A673 (cell line): Measurements from ENCODE around the gene CCER1. TPM values are rescaled to one million over a fixed set of nuclear protein-coding genes. Genes with fewer than 3 reads are reported as not detected.

Source experiments
- BruUV-seq: library from RNA; stranded (reverse); fragments of 400-500 nt; replicated peaks from 2 replicates; lab custom pipeline; 2021; lab: Mats Ljungman, UMichigan
- CTCF ChIA-PET: fragments of 300-600 bp; sonication (Branson Sonifier 250); formaldehyde crosslinking; loops from one replicate; lab custom pipeline; 2022; ENCODE audit warnings: antibody characterized with exemption; lab: Charles Lee
- POLR2A ChIA-PET: fragments of 300-600 bp; sonication (Branson Sonifier 250); formaldehyde crosslinking; loops from one replicate; lab custom pipeline; 2022; ENCODE audit warnings: antibody characterized with exemption; ENCODE audit not compliant: low non-redundant PET; lab: Charles Lee
- DNase-seq: peaks from one replicate; pipeline ENCODE4 v3.0.0-alpha.2; 2015; ENCODE audit warnings: low spot score
- H3K27ac ChIP-seq: fragments of 200-600 bp; sonication (generic); 2 replicates; pipeline ENCODE4 v1.5.1; 2016; ENCODE audit warnings: mixed run types, low read depth, mild to moderate bottlenecking, mixed read lengths, antibody characterized with exemption, low read length; ENCODE audit not compliant: poor library complexity, severe bottlenecking
- H3K27me3 ChIP-seq: fragments of 200-600 bp; sonication (generic); replicated peaks from 2 replicates; pipeline ENCODE4 v1.6.1; 2017; ENCODE audit warnings: mixed run types, low read depth, mild to moderate bottlenecking, mixed read lengths, antibody characterized with exemption, low read length; ENCODE audit not compliant: insufficient read depth, poor library complexity
- H3K36me3 ChIP-seq: fragments of 200-600 bp; sonication (generic); 2 replicates; pipeline ENCODE4 v1.6.1; 2016; ENCODE audit warnings: mixed run types, mild to moderate bottlenecking, mixed read lengths, antibody characterized with exemption, low read length; ENCODE audit not compliant: insufficient read depth, poor library complexity, severe bottlenecking
- H3K4me1 ChIP-seq: fragments of 200-600 bp; sonication (generic); 2 replicates; pipeline ENCODE4 v1.6.1; 2017; ENCODE audit warnings: mixed run types, mild to moderate bottlenecking, mixed read lengths, antibody characterized with exemption, low read length; ENCODE audit not compliant: insufficient read depth, poor library complexity, severe bottlenecking
- H3K4me3 ChIP-seq: fragments of 200-600 bp; sonication (generic); 2 replicates; pipeline ENCODE4 v1.5.1; 2016; ENCODE audit warnings: low read depth, mixed run types, mild to moderate bottlenecking, mixed read lengths, low read length; ENCODE audit not compliant: poor library complexity, severe bottlenecking
- H3K9me3 ChIP-seq: fragments of 200-600 bp; sonication (generic); 2 replicates; pipeline ENCODE4 v1.6.1; 2016; ENCODE audit warnings: mixed run types, low read depth, mild to moderate bottlenecking, mixed read lengths, antibody characterized with exemption, low read length; ENCODE audit not compliant: poor library complexity, severe bottlenecking
- EZH2 ChIP-seq: fragments of 200-600 bp; sonication (generic); IDR thresholded peaks from 2 replicates; pipeline ENCODE4 v1.6.1; 2017; ENCODE audit warnings: borderline replicate concordance, low read depth, mild to moderate bottlenecking, mixed read lengths, antibody characterized with exemption, low read length; ENCODE audit not compliant: poor library complexity, severe bottlenecking
- intact Hi-C: fragments of 100-400 bp; cut with micrococcal nuclease; formaldehyde crosslinking; loops from one replicate; pipeline ENCODE4 v1.10.0; 2022; ENCODE audit not compliant: unreplicated experiment
- total RNA-seq: library from RNA; stranded (reverse); gene quantifications from 2 replicates; pipeline ENCODE4 v1.2.3, GENCODE V29; 2021
- TF ChIP-seq, protein P1 (sequence below): fragments of 300-800, 200-600 bp; sonication (generic); conservative IDR thresholded peaks from 2 replicates; pipeline ENCODE4 v1.5.1; 2017; ENCODE audit warnings: low read depth, mild to moderate bottlenecking, antibody characterized with exemption, low read length, moderate library complexity, mixed read lengths

Gene CCER1
- total RNA-seq, 1 experiment from 2014 or later, result not detected

- H3K27ac ChIP-seq, result no peak overlapping the region
- H3K36me3 ChIP-seq, result no peaks in the 10 kb centered on the region
- intact Hi-C loops, result no loop called here
- POLR2A ChIA-PET, result interaction anchor here (0.5 kb wide), 1 partner anchor 123 kb away, joined by 3 read pairs; no protein-coding TSS in a partner anchor
- H3K9me3 ChIP-seq, result no peaks in the 10 kb centered on the region
- H3K4me3 ChIP-seq, result no peak overlapping the region
- CTCF ChIA-PET, result no interaction called here
- TF ChIP-seq, protein P1, sequence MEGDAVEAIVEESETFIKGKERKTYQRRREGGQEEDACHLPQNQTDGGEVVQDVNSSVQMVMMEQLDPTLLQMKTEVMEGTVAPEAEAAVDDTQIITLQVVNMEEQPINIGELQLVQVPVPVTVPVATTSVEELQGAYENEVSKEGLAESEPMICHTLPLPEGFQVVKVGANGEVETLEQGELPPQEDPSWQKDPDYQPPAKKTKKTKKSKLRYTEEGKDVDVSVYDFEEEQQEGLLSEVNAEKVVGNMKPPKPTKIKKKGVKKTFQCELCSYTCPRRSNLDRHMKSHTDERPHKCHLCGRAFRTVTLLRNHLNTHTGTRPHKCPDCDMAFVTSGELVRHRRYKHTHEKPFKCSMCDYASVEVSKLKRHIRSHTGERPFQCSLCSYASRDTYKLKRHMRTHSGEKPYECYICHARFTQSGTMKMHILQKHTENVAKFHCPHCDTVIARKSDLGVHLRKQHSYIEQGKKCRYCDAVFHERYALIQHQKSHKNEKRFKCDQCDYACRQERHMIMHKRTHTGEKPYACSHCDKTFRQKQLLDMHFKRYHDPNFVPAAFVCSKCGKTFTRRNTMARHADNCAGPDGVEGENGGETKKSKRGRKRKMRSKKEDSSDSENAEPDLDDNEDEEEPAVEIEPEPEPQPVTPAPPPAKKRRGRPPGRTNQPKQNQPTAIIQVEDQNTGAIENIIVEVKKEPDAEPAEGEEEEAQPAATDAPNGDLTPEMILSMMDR, result no peak
- no peak for TF ChIP-seq EZH2
- no TSS peak for BruUV-seq
- no peak for DNase-seq
- H3K27me3 ChIP-seq, result no peaks in the 10 kb centered on the region
- H3K4me1 ChIP-seq, result no peaks in the 10 kb centered on the region
Measured at GRCh38 chr12:90937651-90938050, 17.3 kb downstream of the CCER1 start.

DNA sequence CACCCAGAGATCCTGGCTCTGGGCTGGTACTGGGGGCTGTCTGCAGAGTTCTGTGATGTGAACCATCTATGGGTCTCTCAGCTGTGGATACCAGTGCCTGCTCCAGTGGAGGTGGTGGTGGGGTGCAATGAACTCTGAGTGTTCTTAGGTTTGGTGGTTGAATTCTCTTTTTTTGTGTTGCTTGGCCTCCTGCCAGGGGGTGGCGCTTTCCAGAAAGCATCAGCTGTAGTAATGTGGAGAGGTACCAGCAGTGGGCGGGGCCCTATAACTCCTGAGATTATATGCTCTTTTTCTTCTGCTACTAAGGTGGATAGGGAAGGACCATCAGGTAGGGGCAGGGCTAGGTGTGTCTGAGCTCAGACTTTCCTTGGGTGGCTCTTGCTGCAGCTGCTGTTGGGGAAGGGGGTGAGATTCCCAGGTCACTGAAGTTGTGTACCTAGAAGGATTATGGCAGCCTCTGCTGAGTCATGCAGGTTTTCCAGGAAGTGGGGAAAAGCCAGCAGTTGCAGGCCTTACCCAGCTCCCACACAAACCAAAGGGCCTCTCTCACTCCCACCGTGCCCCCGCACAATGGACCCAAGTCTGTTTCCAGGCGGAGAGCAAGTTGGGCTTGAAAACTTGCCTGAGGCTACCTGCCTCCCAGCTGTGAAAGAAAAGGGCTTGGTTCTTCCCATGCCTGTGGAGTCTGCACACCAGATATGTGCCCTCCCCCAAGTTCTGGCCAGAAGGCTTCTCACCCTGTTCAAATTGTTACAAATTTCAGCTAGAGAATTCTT lies 18.6 kb downstream of the CCER1 start:
- ChIA-PET CTCF (interaction anchor here (0.7 kb wide), 1 partner anchor 106 kb away, joined by 4 read pairs; no protein-coding TSS in a partner anchor), POLR2A (no interaction called here)
- H3K27ac ChIP-seq, result no peak overlapping the region
- TF ChIP-seq EZH2, result no peak
- TF ChIP-seq, protein P1, result no peak
- no peak for DNase-seq
- intact Hi-C loops, result no loop called here
- H3K27me3 ChIP-seq, result no peaks in the 10 kb centered on the region
- no peaks in the 10 kb centered on the region for H3K9me3 ChIP-seq
- BruUV-seq, result no TSS peak
- H3K4me3 ChIP-seq, result no peak overlapping the region
- H3K36me3 ChIP-seq, result no peaks in the 10 kb centered on the region
- H3K4me1 ChIP-seq, result no peaks in the 10 kb centered on the region

DNA sequence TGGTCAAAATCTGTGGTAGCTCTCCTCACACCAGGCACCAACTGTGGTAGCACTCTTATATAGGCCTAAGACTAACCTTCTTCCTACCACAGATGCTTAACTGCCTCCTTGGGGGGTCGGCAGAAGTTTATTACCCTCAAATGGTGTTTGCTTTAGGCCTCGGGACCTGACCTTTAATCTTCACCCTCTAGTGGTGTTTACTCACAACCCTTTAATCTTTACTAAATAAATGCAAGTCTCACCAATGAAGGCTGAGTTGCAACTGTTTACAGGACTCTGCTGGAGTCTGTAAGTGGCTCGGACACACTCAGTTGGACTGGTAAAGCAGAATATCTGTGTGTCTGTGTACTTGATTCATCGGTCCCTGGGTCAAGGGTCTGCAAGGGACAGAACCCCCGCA lies 29.4 kb downstream of the CCER1 start:
- Histone ChIP-seq H3K27ac (no peak overlapping the region), H3K36me3 (no peaks in the 10 kb centered on the region), H3K9me3 (no peaks in the 10 kb centered on the region), H3K4me1 (no peaks in the 10 kb centered on the region), H3K4me3 (no peak overlapping the region), H3K27me3 (no peaks in the 10 kb centered on the region)
- no TSS peak for BruUV-seq
- POLR2A ChIA-PET, result no interaction called here
- no peak for TF ChIP-seq EZH2
- DNase-seq, result no peak
- intact Hi-C loops, result no loop called here
- CTCF ChIA-PET, result no interaction called here
